ENCODE results near the gene MRPL54.
"Not testable (repeated sequence)": the region's sequence is repeated elsewhere in the genome, so short reads cannot be mapped to it uniquely, and the experiment has no call there.

The MRPL54 gene

GRCh38 chr19:3759482-3760254 is 2.8 kb upstream of the MRPL54 start:
- DNase-seq, result no peak
- peaks cover 57% of the 10 kb centered on the region for H3K4me1 Mint-ChIP-seq
- no peaks in the 10 kb centered on the region for H3K27me3 Mint-ChIP-seq
- peak overlapping the region; percentile 97 to 100 for H3K4me3 Mint-ChIP-seq
- no peak overlapping the region for H3K27ac Mint-ChIP-seq
- no peaks in the 10 kb centered on the region for H3K9me3 Mint-ChIP-seq
- ATAC-seq, result no peak

- Mint-ChIP-seq H3K4me1 (peaks cover 46% of the 10 kb centered on the region), H3K4me3 (peak overlapping the region; percentile 97 to 100)
- DNase-seq, result no peak
These were observed 1.6 kb upstream of the MRPL54 start for GRCh38 chr19:3760871-3761361.

GRCh38 chr19:3761382-3762129 is 926 bp upstream of the MRPL54 start, which contains the start of gene APBA3:
Gene APBA3 (minus strand): TSS chr19:3761692. CDS start chr19:3760264, 1,428 bp downstream.
- DNase-seq (peak; percentile 97), ATAC-seq (peak; percentile 62)
- Mint-ChIP-seq H3K27me3 (no peaks in the 10 kb centered on the region), H3K27ac (peak within 1 kb of the TSS; percentile 100), H3K4me3 (peak within 1 kb of the TSS; percentile 97 to 100), H3K4me1 (peaks cover 50% of the 10 kb centered on the region), H3K9me3 (no peaks in the 10 kb centered on the region)

More at GRCh38 chr19:3760871-3761361, 1.6 kb upstream of the MRPL54 start:
- H3K9me3 Mint-ChIP-seq, result no peaks in the 10 kb centered on the region
- no peaks in the 10 kb centered on the region for H3K27me3 Mint-ChIP-seq
- peak overlapping the region; percentile 98 to 100 for H3K27ac Mint-ChIP-seq
- no peak for ATAC-seq

- ATAC-seq (no peak), DNase-seq (no peak)
- Mint-ChIP-seq H3K4me1 (peaks cover 55% of the 10 kb centered on the region), H3K27ac (peak overlapping the region; percentile 98 to 100), H3K27me3 (no peaks in the 10 kb centered on the region), H3K9me3 (no peaks in the 10 kb centered on the region), H3K4me3 (peak overlapping the region; percentile 97 to 100)
These were observed 380 bp upstream of the MRPL54 start for GRCh38 chr19:3762130-3762473.

- H3K27ac Mint-ChIP-seq, result no peak overlapping the region
- DNase-seq, result no peak
- H3K4me3 Mint-ChIP-seq, result no peak overlapping the region
- H3K9me3 Mint-ChIP-seq, result no peaks in the 10 kb centered on the region
- no peak for ATAC-seq
- H3K27me3 Mint-ChIP-seq, result no peaks in the 10 kb centered on the region
- peaks cover 43% of the 10 kb centered on the region for H3K4me1 Mint-ChIP-seq
These were observed 2.6 kb downstream of the MRPL54 start for GRCh38 chr19:3765121-3765520.

- H3K4me3 Mint-ChIP-seq, result peak overlapping the region in 1 of 2 donors; percentile 15
- DNase-seq, result not testable (repeated sequence)
These were observed 3.3 kb downstream of the MRPL54 start for GRCh38 chr19:3765757-3766156.

GRCh38 chr19:3766520-3766919 is 4.0 kb downstream of the MRPL54 start:
- no peaks in the 10 kb centered on the region for H3K27me3 Mint-ChIP-seq
- H3K4me3 Mint-ChIP-seq, result peak overlapping the region; percentile 8 to 60
- ATAC-seq (no peak), DNase-seq (peak in 1 of 2 donors; percentile 43)
- H3K9me3 Mint-ChIP-seq, result no peaks in the 10 kb centered on the region
- peak overlapping the region; percentile 67 to 93 for H3K27ac Mint-ChIP-seq
- peaks cover 29% of the 10 kb centered on the region for H3K4me1 Mint-ChIP-seq

More at GRCh38 chr19:3765757-3766156, 3.3 kb downstream of the MRPL54 start:
- not testable (repeated sequence) for H3K9me3 Mint-ChIP-seq, H3K27me3 Mint-ChIP-seq, ATAC-seq, H3K27ac Mint-ChIP-seq
- peaks cover 37% of the 10 kb centered on the region for H3K4me1 Mint-ChIP-seq

GRCh38 chr19:3767050-3767449 is 4.6 kb downstream of the MRPL54 start:
- ATAC-seq (no peak), DNase-seq (no peak)
- H3K27ac Mint-ChIP-seq, result peak overlapping the region in 1 of 2 donors; percentile 93
- peaks cover 24% of the 10 kb centered on the region for H3K4me1 Mint-ChIP-seq
- H3K27me3 Mint-ChIP-seq, result no peaks in the 10 kb centered on the region
- no peaks in the 10 kb centered on the region for H3K9me3 Mint-ChIP-seq
- peak overlapping the region in 1 of 2 donors; percentile 37 for H3K4me3 Mint-ChIP-seq

GRCh38 chr19:3768015-3768747 is 5.7 kb downstream of the MRPL54 start:
- no peaks in the 10 kb centered on the region for H3K27me3 Mint-ChIP-seq
- no peak overlapping the region for H3K4me3 Mint-ChIP-seq
- no peak for ATAC-seq

GRCh38 chr19:3768748-3769099 is 6.2 kb downstream of the MRPL54 start:
- Mint-ChIP-seq H3K9me3 (no peaks in the 10 kb centered on the region), H3K27me3 (no peaks in the 10 kb centered on the region), H3K4me1 (peaks cover 13% of the 10 kb centered on the region), H3K4me3 (no peak overlapping the region), H3K27ac (no peak overlapping the region)
- ATAC-seq, result no peak
- no peak for DNase-seq

More at GRCh38 chr19:3768015-3768747, 5.7 kb downstream of the MRPL54 start:
- DNase-seq, result no peak
- H3K9me3 Mint-ChIP-seq, result no peaks in the 10 kb centered on the region
- H3K4me1 Mint-ChIP-seq, result peaks cover 16% of the 10 kb centered on the region
- H3K27ac Mint-ChIP-seq, result no peak overlapping the region

GRCh38 chr19:3769494-3769893 is 7.0 kb downstream of the MRPL54 start:
- no peaks in the 10 kb centered on the region for H3K27me3 Mint-ChIP-seq
- ATAC-seq (peak; percentile 11), DNase-seq (no peak)
- no peak overlapping the region for H3K4me3 Mint-ChIP-seq
- no peaks in the 10 kb centered on the region for H3K9me3 Mint-ChIP-seq
- H3K4me1 Mint-ChIP-seq, result peaks cover 13% of the 10 kb centered on the region
- no peak overlapping the region for H3K27ac Mint-ChIP-seq

- Mint-ChIP-seq H3K9me3 (no peaks in the 10 kb centered on the region), H3K27ac (no peak overlapping the region)
These were observed 7.9 kb downstream of the MRPL54 start for GRCh38 chr19:3770136-3770999.

GRCh38 chr19:3771000-3771905 is 8.8 kb downstream of the MRPL54 start:
- ATAC-seq (no peak), DNase-seq (no peak)
- H3K4me3 Mint-ChIP-seq, result no peak overlapping the region
- H3K27ac Mint-ChIP-seq, result no peak overlapping the region
- peaks cover 8% of the 10 kb centered on the region for H3K4me1 Mint-ChIP-seq
- no peaks in the 10 kb centered on the region for H3K9me3 Mint-ChIP-seq
- no peaks in the 10 kb centered on the region for H3K27me3 Mint-ChIP-seq

More at GRCh38 chr19:3770136-3770999, 7.9 kb downstream of the MRPL54 start:
- no peak overlapping the region for H3K4me3 Mint-ChIP-seq
- no peak for DNase-seq
- H3K4me1 Mint-ChIP-seq, result peaks cover 13% of the 10 kb centered on the region
- no peaks in the 10 kb centered on the region for H3K27me3 Mint-ChIP-seq
- ATAC-seq, result no peak

Measured in stimulated activated naive CD8-positive, alpha-beta T cell treated with anti-CD3 and anti-CD28 coated beads, Interleukin-15, amount 100 ng/mL, for 72 hours (primary cell).